Measurements from ENCODE around the gene FBXW8. TPM values are rescaled to one million over a fixed set of nuclear protein-coding genes. Genes with fewer than 3 reads are reported as not detected.

Gene FBXW8
- polyA plus RNA-seq, 1 donor (not counting 4 experiments of a cell fraction or from before 2014, with no cell fraction given) = 5.0 TPM

DNA sequence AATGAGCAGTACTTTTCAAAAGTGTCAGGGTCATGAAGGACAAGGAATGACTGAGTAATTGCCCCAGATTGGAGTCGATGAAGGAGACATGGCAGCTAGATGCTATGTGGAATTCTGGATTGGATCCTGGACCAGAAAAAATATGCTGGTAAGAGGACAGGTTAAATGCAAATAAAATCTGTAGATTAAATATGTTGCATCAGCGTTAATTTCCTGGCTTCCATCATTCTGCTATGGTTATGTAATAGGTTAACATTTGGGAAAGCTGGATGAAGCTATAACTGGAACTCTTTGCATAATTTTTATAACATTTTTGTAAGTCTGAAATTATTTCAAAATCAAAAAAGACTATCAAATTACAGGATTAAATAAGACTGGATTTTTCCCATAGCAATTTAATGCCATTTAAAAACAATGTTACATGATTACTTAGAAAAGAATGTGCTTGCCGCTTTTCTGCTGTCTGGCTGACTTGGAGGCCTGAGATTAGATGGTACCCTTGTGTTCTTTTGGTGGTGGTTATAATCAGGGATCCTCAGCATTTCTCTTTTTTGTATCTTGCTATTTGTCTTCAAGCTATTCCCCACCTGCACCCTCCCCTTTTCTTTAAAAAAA lies 65.1 kb downstream of the FBXW8 start:
- Histone ChIP-seq H3K9me3 (ENCODE audit: control insufficient read depth, low read depth, low read length) (no peaks in the 10 kb centered on the region), H3K4me1 (ENCODE audit: control insufficient read depth, extremely low read depth, insufficient read depth, low read length) (no peaks in the 10 kb centered on the region), H3K36me3 (ENCODE audit: control insufficient read depth in 2 of 2, extremely low read depth in 1 of 2, insufficient read depth in 2 of 2, low read length in 2 of 2) (no peaks in the 10 kb centered on the region), H3K4me3 (ENCODE audit: control insufficient read depth in 2 of 3, extremely low read depth in 1 of 3, insufficient read depth in 2 of 3, low read depth in 1 of 3, low read length in 3 of 3) (no peak overlapping the region), H3K27ac (ENCODE audit: control insufficient read depth, insufficient read depth, low read length) (no peak overlapping the region), H4K20me1 (ENCODE audit: control insufficient read depth, extremely low read depth, insufficient read depth, low read length) (no peaks in the 10 kb centered on the region), H2AFZ (ENCODE audit: control insufficient read depth, low read length) (no peak overlapping the region), H3K79me2 (ENCODE audit: control insufficient read depth, insufficient read depth, low read length) (no peaks in the 10 kb centered on the region), H3K27me3 (ENCODE audit: control insufficient read depth, extremely low read depth, insufficient read depth, low read length) (no peaks in the 10 kb centered on the region), H3K4me2 (ENCODE audit: control insufficient read depth, extremely low read depth, insufficient read depth, low read depth, low read length) (no peak overlapping the region), H3K9ac (ENCODE audit: control insufficient read depth, extremely low read depth, insufficient read depth, low read length) (no peak overlapping the region), H3K9me1 (ENCODE audit: control insufficient read depth, extremely low read depth, insufficient read depth, low read length) (no peaks in the 10 kb centered on the region)
- no peak for DNase-seq (ENCODE audit: low read depth, low spot score)
- FAIRE-seq = no peak
- TF ChIP-seq, protein P1, sequence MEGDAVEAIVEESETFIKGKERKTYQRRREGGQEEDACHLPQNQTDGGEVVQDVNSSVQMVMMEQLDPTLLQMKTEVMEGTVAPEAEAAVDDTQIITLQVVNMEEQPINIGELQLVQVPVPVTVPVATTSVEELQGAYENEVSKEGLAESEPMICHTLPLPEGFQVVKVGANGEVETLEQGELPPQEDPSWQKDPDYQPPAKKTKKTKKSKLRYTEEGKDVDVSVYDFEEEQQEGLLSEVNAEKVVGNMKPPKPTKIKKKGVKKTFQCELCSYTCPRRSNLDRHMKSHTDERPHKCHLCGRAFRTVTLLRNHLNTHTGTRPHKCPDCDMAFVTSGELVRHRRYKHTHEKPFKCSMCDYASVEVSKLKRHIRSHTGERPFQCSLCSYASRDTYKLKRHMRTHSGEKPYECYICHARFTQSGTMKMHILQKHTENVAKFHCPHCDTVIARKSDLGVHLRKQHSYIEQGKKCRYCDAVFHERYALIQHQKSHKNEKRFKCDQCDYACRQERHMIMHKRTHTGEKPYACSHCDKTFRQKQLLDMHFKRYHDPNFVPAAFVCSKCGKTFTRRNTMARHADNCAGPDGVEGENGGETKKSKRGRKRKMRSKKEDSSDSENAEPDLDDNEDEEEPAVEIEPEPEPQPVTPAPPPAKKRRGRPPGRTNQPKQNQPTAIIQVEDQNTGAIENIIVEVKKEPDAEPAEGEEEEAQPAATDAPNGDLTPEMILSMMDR (optimal IDR thresholded peaks at IDR 0.05 in 1 of 3, IDR thresholded peaks at IDR 0.05 in 1 of 3, conservative IDR thresholded peaks at IDR 0.05 in 1 of 3; ENCODE audit: extremely low read depth in 1 of 3, insufficient read depth in 2 of 3, low read length in 3 of 3) = no peak
- TF ChIP-seq EZH2 (IDR thresholded peaks at IDR 0.05; ENCODE audit: low read length) = no peak
- dilution Hi-C loops (cut with MboI; ENCODE audit: extremely low pct_ligation_motif_present, low sequenced_read_pairs) = no loop called here

DNA sequence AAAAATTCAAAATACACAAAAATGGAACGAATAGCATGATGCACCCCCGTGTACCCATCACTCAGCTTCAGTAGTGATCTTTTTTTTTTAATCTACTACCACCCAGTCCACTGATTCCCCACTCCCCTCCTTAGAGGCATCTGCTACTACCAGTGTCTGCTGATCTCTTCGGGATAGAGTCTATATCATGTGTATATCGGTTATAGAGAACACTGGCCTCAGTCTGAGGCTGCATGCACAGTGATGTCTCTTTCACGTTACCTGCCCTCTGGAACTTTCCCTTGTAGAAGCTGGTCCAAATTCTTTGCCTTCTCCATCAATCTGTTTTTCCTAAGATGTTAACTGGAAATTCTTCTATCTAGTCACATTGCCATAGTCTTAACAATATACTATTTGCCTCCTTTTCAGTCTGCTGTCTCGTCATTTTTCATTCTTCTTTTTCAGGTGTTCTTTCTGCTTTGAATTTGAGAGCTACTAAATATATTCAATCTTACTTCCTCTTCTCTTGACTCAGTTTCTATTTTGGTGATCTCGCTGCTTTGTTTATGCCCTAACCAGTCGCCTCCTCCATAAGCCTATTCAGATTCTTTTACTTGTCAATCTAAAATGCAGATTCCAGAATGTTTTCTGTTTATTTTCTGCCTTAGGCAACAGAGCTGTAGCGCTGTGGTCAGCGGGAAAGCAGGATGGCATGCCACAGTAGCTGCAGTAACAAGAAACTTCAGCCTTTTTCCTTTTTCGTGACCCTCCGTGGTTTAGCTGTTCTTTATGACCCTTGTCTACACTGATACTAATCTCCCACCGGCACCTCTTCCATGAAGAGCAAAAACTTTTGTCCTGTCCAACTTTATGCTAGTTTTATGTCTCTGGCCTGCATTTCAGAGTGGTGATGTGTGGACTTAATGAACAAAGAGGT lies 67.0 kb downstream of the FBXW8 start:
- TF ChIP-seq, protein P1 (optimal IDR thresholded peaks at IDR 0.05 in 1 of 3, IDR thresholded peaks at IDR 0.05 in 1 of 3, conservative IDR thresholded peaks at IDR 0.05 in 1 of 3; ENCODE audit: extremely low read depth in 1 of 3, insufficient read depth in 2 of 3, low read length in 3 of 3) = no peak
- no peak for TF ChIP-seq EZH2 (IDR thresholded peaks at IDR 0.05; ENCODE audit: low read length)
- Histone ChIP-seq H3K4me3 (ENCODE audit: control insufficient read depth in 2 of 3, extremely low read depth in 1 of 3, insufficient read depth in 2 of 3, low read depth in 1 of 3, low read length in 3 of 3) (no peak overlapping the region), H3K4me1 (ENCODE audit: control insufficient read depth, extremely low read depth, insufficient read depth, low read length) (no peaks in the 10 kb centered on the region), H3K36me3 (ENCODE audit: control insufficient read depth in 2 of 2, extremely low read depth in 1 of 2, insufficient read depth in 2 of 2, low read length in 2 of 2) (no peaks in the 10 kb centered on the region), H2AFZ (ENCODE audit: control insufficient read depth, low read length) (no peak overlapping the region), H3K27ac (ENCODE audit: control insufficient read depth, insufficient read depth, low read length) (no peak overlapping the region), H3K9me3 (ENCODE audit: control insufficient read depth, low read depth, low read length) (no peaks in the 10 kb centered on the region), H3K27me3 (ENCODE audit: control insufficient read depth, extremely low read depth, insufficient read depth, low read length) (no peaks in the 10 kb centered on the region), H4K20me1 (ENCODE audit: control insufficient read depth, extremely low read depth, insufficient read depth, low read length) (no peaks in the 10 kb centered on the region), H3K9me1 (ENCODE audit: control insufficient read depth, extremely low read depth, insufficient read depth, low read length) (no peaks in the 10 kb centered on the region), H3K9ac (ENCODE audit: control insufficient read depth, extremely low read depth, insufficient read depth, low read length) (no peak overlapping the region), H3K4me2 (ENCODE audit: control insufficient read depth, extremely low read depth, insufficient read depth, low read depth, low read length) (no peak overlapping the region), H3K79me2 (ENCODE audit: control insufficient read depth, insufficient read depth, low read length) (no peaks in the 10 kb centered on the region)
- FAIRE-seq (no peak), DNase-seq (ENCODE audit: low read depth, low spot score) (no peak)
- dilution Hi-C loops (cut with MboI; ENCODE audit: extremely low pct_ligation_motif_present, low sequenced_read_pairs) = no loop called here

All from keratinocyte (primary cell).